ENCODE measurements around the gene TVP23C.
A peak's percentile ranks its signal among the peaks of the same experiment; 100 is the strongest.
"Not testable (repeated sequence)": the region's sequence is repeated elsewhere in the genome, so short reads cannot be mapped to it uniquely, and the experiment has no call there.

The TVP23C gene

DNA sequence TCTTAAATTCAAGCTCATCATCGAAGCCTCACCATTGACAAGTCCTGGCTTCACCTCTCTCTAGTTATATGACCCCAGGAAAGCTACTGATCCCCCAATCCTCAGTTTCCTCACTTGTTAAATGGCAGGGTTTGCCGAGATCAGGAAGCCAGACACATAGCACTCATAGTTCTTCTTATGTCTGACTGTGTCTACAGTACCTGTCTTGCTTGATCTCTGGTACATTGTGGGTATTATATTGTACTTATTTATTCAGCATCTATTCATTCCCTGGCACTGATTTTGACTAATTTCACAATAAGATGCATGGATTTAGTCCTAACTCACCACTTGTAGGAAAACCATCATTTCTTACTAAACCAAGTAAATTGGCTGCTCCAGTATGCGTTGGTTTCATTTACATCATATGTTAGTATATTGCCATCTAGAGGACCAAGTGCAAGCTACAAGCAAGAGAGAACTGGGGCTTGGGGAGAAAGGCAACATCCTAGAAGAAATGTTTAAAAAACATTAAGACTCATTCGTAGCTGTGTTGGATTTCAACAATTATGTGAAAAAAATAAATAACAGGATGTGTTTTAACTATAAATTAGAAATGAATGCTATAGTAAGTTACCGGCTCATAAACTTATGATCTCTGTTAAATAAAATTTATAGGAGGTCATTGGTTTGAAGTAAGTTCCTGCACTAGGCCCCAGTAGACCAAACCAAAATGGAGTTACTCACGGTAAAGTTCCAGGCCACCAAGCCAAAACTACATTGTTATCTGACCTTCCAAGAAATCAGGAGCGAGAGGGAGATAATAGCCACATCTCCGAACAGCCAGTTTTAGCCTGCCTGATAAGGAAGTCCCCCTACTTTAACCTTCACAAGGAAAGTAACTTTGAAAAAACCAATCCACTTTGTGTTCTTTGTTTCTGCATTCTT, 36.7 kb downstream of the TVP23C start:
- DNase-seq (ENCODE audit: low read depth), result peak; percentile 5

GRCh38 chr17:15524990-15525985, 38.0 kb downstream of the TVP23C start:
- not testable (repeated sequence) for DNase-seq (ENCODE audit: low read depth)

- DNase-seq (ENCODE audit: low read depth), result no peak
Measured at GRCh38 chr17:15516150-15516549, 47.1 kb downstream of the TVP23C start.

GRCh38 chr17:15514469-15514868, 48.8 kb downstream of the TVP23C start:
- no peak for DNase-seq (ENCODE audit: low read depth)

- no peak for DNase-seq (ENCODE audit: low read depth)
Measured at GRCh38 chr17:15513856-15514459, 49.3 kb downstream of the TVP23C start.

- DNase-seq (ENCODE audit: low read depth), result no peak
Measured at GRCh38 chr17:15513058-15513791, 50.1 kb downstream of the TVP23C start.

- DNase-seq (ENCODE audit: low read depth), result no peak
Measured at GRCh38 chr17:15512071-15512709, 51.1 kb downstream of the TVP23C start.

GRCh38 chr17:15511142-15511541, 52.1 kb downstream of the TVP23C start:
- no peak for DNase-seq (ENCODE audit: low read depth)

DNA sequence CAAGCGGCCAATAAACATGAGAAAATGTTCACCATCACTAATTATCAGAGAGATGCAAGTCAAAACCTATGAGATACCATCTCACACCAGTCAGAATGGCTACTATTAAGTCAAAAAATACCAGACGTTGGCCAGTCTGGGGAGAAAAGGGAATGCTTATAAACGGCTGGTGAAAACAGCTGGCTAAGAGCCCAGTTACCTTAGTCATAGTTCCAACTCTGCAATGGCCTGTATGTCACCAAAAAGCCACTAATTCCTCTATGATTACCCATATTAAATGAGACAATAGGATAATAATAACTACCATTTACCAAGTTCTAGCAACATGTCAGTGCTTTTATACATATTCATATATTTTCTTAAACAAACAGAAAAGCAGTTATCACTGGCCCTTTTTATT, 52.9 kb downstream of the TVP23C start:
- no peak for DNase-seq (ENCODE audit: low read depth)

DNA sequence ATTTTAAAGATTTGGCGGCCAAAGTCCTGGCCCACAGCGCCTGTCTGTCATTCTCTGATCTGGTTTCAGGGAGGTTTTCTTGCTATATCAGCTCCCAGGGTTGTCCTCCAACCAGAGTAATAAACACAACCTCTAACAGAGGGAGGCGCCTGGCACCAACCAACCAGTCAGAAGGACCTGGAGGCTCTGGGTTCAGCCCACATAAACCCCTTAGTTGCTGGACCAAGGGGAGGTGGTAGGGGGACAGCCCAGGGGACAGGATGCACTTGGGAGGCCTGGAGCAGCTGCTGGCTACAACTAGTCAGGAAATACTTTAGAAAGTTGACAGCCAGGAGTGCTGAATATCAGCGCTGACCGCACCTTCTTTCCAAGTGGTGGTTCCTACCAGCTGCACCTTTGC, 54.2 kb downstream of the TVP23C start:
- DNase-seq (ENCODE audit: low read depth), result no peak

GRCh38 chr17:15508466-15508865, 54.8 kb downstream of the TVP23C start:
- no peak for DNase-seq (ENCODE audit: low read depth)

GRCh38 chr17:15507896-15508295, 55.4 kb downstream of the TVP23C start:
- no peak for DNase-seq (ENCODE audit: low read depth)

GRCh38 chr17:15507001-15507400, 56.3 kb downstream of the TVP23C start:
- no peak for DNase-seq (ENCODE audit: low read depth)

DNA sequence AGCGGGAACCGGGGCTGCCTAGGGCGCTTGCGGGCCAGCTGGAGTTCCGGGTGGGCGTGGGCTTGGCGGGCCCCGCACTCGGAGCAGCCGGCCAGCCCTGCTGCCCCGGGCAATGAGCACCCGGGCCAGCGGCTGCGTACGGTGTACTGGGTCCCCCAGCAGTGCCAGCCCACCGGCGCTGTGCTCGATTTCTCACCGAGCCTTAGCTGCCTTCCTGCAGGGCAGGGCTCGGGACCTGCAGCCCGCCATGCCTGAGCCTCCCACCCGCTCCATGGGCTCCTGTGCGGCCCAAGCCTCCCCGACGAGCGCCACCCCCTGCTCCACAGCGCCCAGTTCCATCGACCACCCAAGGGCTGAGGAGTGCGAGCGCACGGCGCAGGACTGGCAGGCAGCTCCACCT, 57.6 kb downstream of the TVP23C start:
- DNase-seq (ENCODE audit: low read depth), result not testable (repeated sequence)

DNA sequence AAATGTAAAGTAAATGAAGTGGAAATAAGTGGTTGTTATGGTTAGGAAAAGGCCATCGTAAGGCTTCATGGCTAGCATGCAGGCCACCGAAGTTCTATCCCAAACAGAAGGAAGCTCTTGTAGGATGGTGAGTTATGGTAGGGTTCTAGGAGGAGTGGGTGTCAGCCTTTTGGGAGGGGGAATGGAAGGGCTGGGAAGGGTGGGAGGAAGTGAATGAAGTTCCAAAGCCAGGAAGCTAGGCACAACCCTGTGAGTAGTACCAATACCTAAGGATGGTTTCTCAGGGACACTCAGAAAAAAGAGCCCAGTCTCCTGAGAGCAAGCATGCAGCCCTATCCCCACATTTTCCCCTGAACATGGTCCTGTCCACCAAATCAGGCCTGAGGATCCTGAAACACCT, 59.6 kb downstream of the TVP23C start:
- no peak for DNase-seq (ENCODE audit: low read depth)

- peak; percentile 49 for DNase-seq (ENCODE audit: low read depth)
Measured at GRCh38 chr17:15502369-15503112, 60.7 kb downstream of the TVP23C start.

- no peak for DNase-seq (ENCODE audit: low read depth)
Measured at GRCh38 chr17:15501793-15502192, 61.5 kb downstream of the TVP23C start.

GRCh38 chr17:15501282-15501681, 62.0 kb downstream of the TVP23C start:
- no peak for DNase-seq (ENCODE audit: low read depth)

DNA sequence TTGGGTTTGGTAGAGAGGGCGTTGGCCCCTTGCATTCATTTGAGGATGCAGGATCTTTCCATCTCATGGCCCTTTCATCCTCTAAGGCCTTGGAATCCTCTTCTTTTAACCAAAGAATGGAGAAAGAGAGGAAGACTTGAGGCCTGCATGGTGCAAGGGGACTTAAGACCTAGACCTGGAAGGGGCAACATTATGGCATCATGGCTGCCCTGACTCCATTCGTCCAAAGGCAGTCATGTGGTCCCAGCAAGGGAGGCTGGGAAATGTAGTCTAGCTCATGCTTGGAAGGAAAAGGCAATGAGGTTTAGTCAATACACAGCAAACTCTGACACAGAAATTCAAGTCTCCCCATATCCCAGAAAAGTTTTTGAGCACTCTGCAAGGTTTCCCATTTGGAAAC, 65.2 kb downstream of the TVP23C start:
- no peak for DNase-seq (ENCODE audit: low read depth)
